Tibial nerve (tissue), 4 donors: Measurements from ENCODE around the gene ITGAD.

ENCODE experiments used
- CTCF ChIP-seq, 5 experiments: fragments of 200-600 bp in 3 of 5; fragments of 450-650 bp in 2 of 5; sonication (generic) in 3 of 5; IDR thresholded peaks; one replicate each; pipeline ENCODE4 v1.5.1; 2016 to 2019; ENCODE audit warnings: antibody characterized with exemption in 5 of 5, mild to moderate bottlenecking in 3 of 5, moderate library complexity in 2 of 5
- EP300 ChIP-seq, 2 donors: sonication (generic); formaldehyde crosslinking; IDR thresholded peaks; one replicate each; pipeline ENCODE4 v1.6.1; 2017; ENCODE audit warnings: antibody characterized with exemption in 2 of 2, mild to moderate bottlenecking in 1 of 2
- POLR2A ChIP-seq, 2 donors: fragments of 450-650 bp; IDR thresholded peaks; one replicate each; pipeline ENCODE4 v1.6.1; 2017; ENCODE audit warnings: antibody characterized with exemption in 2 of 2, mild to moderate bottlenecking in 2 of 2, moderate library complexity in 2 of 2

- TF ChIP-seq POLR2A (IDR thresholded peaks at IDR 0.05): no peak
- no peak for TF ChIP-seq CTCF (IDR thresholded peaks at IDR 0.05)
- TF ChIP-seq EP300 (IDR thresholded peaks at IDR 0.05): no peak
Measured at GRCh38 chr16:31441956-31442355, 48.8 kb downstream of the ITGAD start.
